ENCODE measurements around the gene FBXO33.

DNA sequence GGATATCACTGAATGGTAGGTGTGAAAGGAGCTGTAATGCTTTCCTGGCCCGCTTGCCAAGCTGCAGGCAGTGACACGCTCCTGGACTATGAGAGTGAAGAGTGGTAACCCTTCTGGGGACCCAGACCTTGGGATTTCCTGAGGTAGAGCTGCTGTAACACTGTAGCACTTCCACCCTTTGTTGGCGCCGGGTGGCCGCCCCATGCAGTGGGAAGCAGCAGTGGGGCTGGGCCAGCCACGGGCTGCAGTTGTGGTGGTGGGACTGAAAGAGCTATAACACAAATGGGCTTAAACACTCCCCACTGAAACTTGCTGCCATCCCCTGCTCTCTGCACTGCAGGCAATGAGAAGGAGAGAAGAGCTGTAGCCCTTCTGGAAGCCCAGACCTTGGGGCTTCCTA, 9.6 kb upstream of the FBXO33 start:
- no peak for TF ChIP-seq POLR2A (IDR thresholded peaks at IDR 0.05)
- TF ChIP-seq, protein P1, sequence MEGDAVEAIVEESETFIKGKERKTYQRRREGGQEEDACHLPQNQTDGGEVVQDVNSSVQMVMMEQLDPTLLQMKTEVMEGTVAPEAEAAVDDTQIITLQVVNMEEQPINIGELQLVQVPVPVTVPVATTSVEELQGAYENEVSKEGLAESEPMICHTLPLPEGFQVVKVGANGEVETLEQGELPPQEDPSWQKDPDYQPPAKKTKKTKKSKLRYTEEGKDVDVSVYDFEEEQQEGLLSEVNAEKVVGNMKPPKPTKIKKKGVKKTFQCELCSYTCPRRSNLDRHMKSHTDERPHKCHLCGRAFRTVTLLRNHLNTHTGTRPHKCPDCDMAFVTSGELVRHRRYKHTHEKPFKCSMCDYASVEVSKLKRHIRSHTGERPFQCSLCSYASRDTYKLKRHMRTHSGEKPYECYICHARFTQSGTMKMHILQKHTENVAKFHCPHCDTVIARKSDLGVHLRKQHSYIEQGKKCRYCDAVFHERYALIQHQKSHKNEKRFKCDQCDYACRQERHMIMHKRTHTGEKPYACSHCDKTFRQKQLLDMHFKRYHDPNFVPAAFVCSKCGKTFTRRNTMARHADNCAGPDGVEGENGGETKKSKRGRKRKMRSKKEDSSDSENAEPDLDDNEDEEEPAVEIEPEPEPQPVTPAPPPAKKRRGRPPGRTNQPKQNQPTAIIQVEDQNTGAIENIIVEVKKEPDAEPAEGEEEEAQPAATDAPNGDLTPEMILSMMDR (IDR thresholded peaks at IDR 0.05) = no peak
